IMR-90 (cell line): ENCODE data around the gene LHFPL6. TPM values are rescaled to one million over a fixed set of nuclear protein-coding genes. Genes with fewer than 3 reads are reported as not detected.

Experiments
- ATAC-seq: fragments of 200-7000 bp; cut with Tn5 transposase; 2 replicates; pipeline ENCODE4 v1.9.1; 2020; ENCODE audit warnings: low read depth, mild to moderate bottlenecking, moderate library complexity
- BruUV-seq: library from RNA; stranded (reverse); fragments of 400-500 nt; replicated peaks from 2 replicates; lab custom pipeline; 2021; lab: Mats Ljungman, UMichigan
- CTCF ChIA-PET: fragments of 300-600 bp; formaldehyde crosslinking; extraction: SDS; loops from one replicate; lab custom pipeline; 2021; ENCODE audit warnings: antibody characterized with exemption; lab: Yijun Ruan, JAX
- POLR2A ChIA-PET: fragments of 300-600 bp; sonication (Branson Sonifier 250); formaldehyde crosslinking; loops from one replicate; lab custom pipeline; 2022; ENCODE audit warnings: antibody characterized with exemption; ENCODE audit not compliant: unreplicated experiment; lab: Charles Lee
- DNase-seq: peaks from one replicate; pipeline ENCODE4 v3.0.0; 2013
- H2AFZ ChIP-seq: replicated peaks from 2 replicates; pipeline ENCODE3; 2013; ENCODE audit warnings: low read length, mild to moderate bottlenecking; ENCODE audit not compliant: poor library complexity
- H2AK5ac ChIP-seq: 2 replicates; pipeline ENCODE4 v1.6.1; 2013; ENCODE audit warnings: low read depth, low read length, inconsistent platforms
- H2AK9ac ChIP-seq: replicated peaks from 2 replicates; pipeline ENCODE3; 2013; ENCODE audit warnings: mild to moderate bottlenecking, low read depth, low read length, moderate library complexity; ENCODE audit not compliant: poor library complexity
- H2BK120ac ChIP-seq: 2 replicates; pipeline ENCODE4 v1.6.1; 2013; ENCODE audit warnings: low read depth, low read length, inconsistent platforms
- H2BK15ac ChIP-seq: 3 replicates; pipeline ENCODE4 v1.6.1; 2013; ENCODE audit warnings: low read depth, low read length, inconsistent platforms
- H2BK20ac ChIP-seq: 2 replicates; pipeline ENCODE4 v1.6.1; 2013; ENCODE audit warnings: low read depth, mild to moderate bottlenecking, inconsistent platforms, low read length, moderate library complexity
- H2BK5ac ChIP-seq: 2 replicates; pipeline ENCODE4 v1.6.1; 2013; ENCODE audit warnings: mild to moderate bottlenecking, low read depth, low read length, inconsistent platforms; ENCODE audit not compliant: poor library complexity, severe bottlenecking
- H3K14ac ChIP-seq: replicated peaks from 2 replicates; pipeline ENCODE4 v1.6.1; 2013; ENCODE audit warnings: low read depth, low read length, inconsistent platforms
- H3K18ac ChIP-seq: 2 replicates; pipeline ENCODE4 v1.6.1; 2013; ENCODE audit warnings: low read depth, low read length, control low read depth
- H3K23ac ChIP-seq: 2 replicates; pipeline ENCODE4 v1.6.1; 2013; ENCODE audit warnings: low read depth, low read length, inconsistent platforms
- H3K27ac ChIP-seq: 2 replicates; pipeline ENCODE4 v1.5.1; 2013; ENCODE audit warnings: mild to moderate bottlenecking, control low read depth, low read length; ENCODE audit not compliant: insufficient read depth
- H3K27me3 ChIP-seq: 2 replicates; pipeline ENCODE4 v1.6.1; 2013; ENCODE audit warnings: low read length; ENCODE audit not compliant: control insufficient read depth, insufficient read depth
- H3K36me3 ChIP-seq: 2 replicates; pipeline ENCODE4 v1.6.1; 2013; ENCODE audit warnings: low read length, mixed read lengths; ENCODE audit not compliant: control insufficient read depth, insufficient read depth
- H3K4ac ChIP-seq: 2 replicates; pipeline ENCODE4 v1.6.1; 2013; ENCODE audit warnings: low read depth, low read length, inconsistent platforms
- H3K4me1 ChIP-seq: 2 replicates; pipeline ENCODE4 v1.6.1; 2013; ENCODE audit warnings: low read length, mixed read lengths; ENCODE audit not compliant: control insufficient read depth, insufficient read depth
- H3K4me2 ChIP-seq: 2 replicates; pipeline ENCODE4 v1.6.1; 2013; ENCODE audit warnings: low read depth, mild to moderate bottlenecking, control low read depth, low read length, moderate library complexity
- H3K4me3 ChIP-seq: 2 replicates; pipeline ENCODE4 v1.5.1; 2013; ENCODE audit warnings: low read depth, mild to moderate bottlenecking, control low read depth, low read length, moderate library complexity; ENCODE audit not compliant: insufficient read depth
- H3K56ac ChIP-seq: 2 replicates; pipeline ENCODE4 v1.6.1; 2013; ENCODE audit warnings: low read length, inconsistent platforms; ENCODE audit not compliant: insufficient read depth; ENCODE audit errors: extremely low read depth
- H3K79me1 ChIP-seq, 2 experiments: 2 replicates each; pipeline ENCODE4 v1.6.1; 2013; ENCODE audit warnings: low read length in 2 of 2, inconsistent platforms in 1 of 2, low read depth in 1 of 2
- H3K9ac ChIP-seq: 2 replicates; pipeline ENCODE4 v1.6.1; 2013; ENCODE audit warnings: low read depth, low read length, control low read depth
- H3K9me1 ChIP-seq: 2 replicates; pipeline ENCODE4 v1.6.1; 2013; ENCODE audit warnings: low read length, inconsistent platforms; ENCODE audit not compliant: insufficient read depth
- H3K9me3 ChIP-seq: 2 replicates; pipeline ENCODE4 v1.6.1; 2013; ENCODE audit warnings: low read length; ENCODE audit not compliant: control insufficient read depth, insufficient read depth
- H4K20me1 ChIP-seq: 2 replicates; pipeline ENCODE4 v1.6.1; 2013; ENCODE audit warnings: low read length, inconsistent platforms; ENCODE audit not compliant: insufficient read depth
- H4K5ac ChIP-seq: 2 replicates; pipeline ENCODE4 v1.6.1; 2013; ENCODE audit warnings: mild to moderate bottlenecking, low read depth, low read length, control low read depth
- H4K8ac ChIP-seq, 2 experiments: 2 replicates each; pipeline ENCODE4 v1.6.1; 2013; ENCODE audit warnings: low read depth in 2 of 2, low read length in 2 of 2, control low read depth in 1 of 2, inconsistent platforms in 1 of 2
- H4K91ac ChIP-seq: 2 replicates; pipeline ENCODE4 v1.6.1; 2013; ENCODE audit warnings: low read depth, low read length, inconsistent platforms; ENCODE audit not compliant: insufficient read depth
- BHLHE40 ChIP-seq: fragments of 150-350 bp; IDR thresholded peaks from 2 replicates; pipeline ENCODE4 v1.6.1; 2016; ENCODE audit warnings: mild to moderate bottlenecking, low read depth, low read length
- CHD1 ChIP-seq: IDR thresholded peaks from 2 replicates; pipeline ENCODE4 v1.6.1; 2012; ENCODE audit warnings: low read depth, low read length, improper control_type of control experiment
- CTCF ChIP-seq: conservative IDR thresholded peaks from 2 replicates; pipeline ENCODE4 v1.5.1; 2012; ENCODE audit warnings: mild to moderate bottlenecking, low read depth, low read length, improper control_type of control experiment
- MAFK ChIP-seq: IDR thresholded peaks from 2 replicates; pipeline ENCODE4 v1.6.1; 2012; ENCODE audit warnings: low read depth, low read length, improper control_type of control experiment
- MAZ ChIP-seq: IDR thresholded peaks from 2 replicates; pipeline ENCODE4 v1.6.1; 2012; ENCODE audit warnings: low read depth, mild to moderate bottlenecking, low read length, improper control_type of control experiment, moderate library complexity, borderline replicate concordance
- MXI1 ChIP-seq: IDR thresholded peaks from 2 replicates; pipeline ENCODE4 v1.6.1; 2012; ENCODE audit warnings: low read depth, mild to moderate bottlenecking, low read length, moderate library complexity, borderline replicate concordance
- NFE2L2 ChIP-seq: fragments of 150-350 bp; IDR thresholded peaks from 2 replicates; pipeline ENCODE4 v1.6.1; 2016; ENCODE audit warnings: low read depth, mild to moderate bottlenecking, low read length
- RAD21 ChIP-seq: IDR thresholded peaks from 2 replicates; pipeline ENCODE4 v1.6.1; 2012; ENCODE audit warnings: low read length, improper control_type of control experiment
- RCOR1 ChIP-seq: IDR thresholded peaks from 2 replicates; pipeline ENCODE4 v1.6.1; 2012; ENCODE audit warnings: mild to moderate bottlenecking, low read length, improper control_type of control experiment; ENCODE audit not compliant: insufficient replicate concordance
- SMC3 ChIP-seq: fragments of 150-350 bp; IDR thresholded peaks from 2 replicates; pipeline ENCODE4 v1.6.1; 2016; ENCODE audit warnings: low read depth, mild to moderate bottlenecking, antibody characterized with exemption, low read length, moderate library complexity
- dilution Hi-C: fragments of 300-500 bp; cut with HindIII; formaldehyde crosslinking; loops from one replicate; pipeline ENCODE4 v1.14.3; 2018; ENCODE audit warnings: low sequenced_read_pairs; ENCODE audit not compliant: unreplicated experiment
- in situ Hi-C: fragments of 300-500 bp; cut with MboI; formaldehyde crosslinking; loops from 3 replicates; pipeline ENCODE4 v1.14.3; 2019; ENCODE audit warnings: low sequenced_read_pairs, inconsistent platforms, mixed read lengths
- intact Hi-C: fragments of 100-400 bp; cut with micrococcal nuclease; formaldehyde crosslinking; loops from 2 replicates; pipeline ENCODE4 v1.10.0; 2022
- polyA plus RNA-seq, 3 experiments: library from polyadenylated mRNA; depleted of rRNA; stranded (reverse); fragments of >200 nt; gene quantifications; 2 replicates each; pipeline ENCODE4 v1.2.3, GENCODE V29; 2012; ENCODE audit warnings: low replicate concordance in 1 of 3
- total RNA-seq: library from RNA; depleted of rRNA; stranded (reverse); fragments of >200 nt; gene quantifications from 2 replicates; pipeline ENCODE4 v1.2.3, GENCODE V29; 2012
- TF ChIP-seq, protein P1 (sequence below): fragments of 150-350 bp; IDR thresholded peaks from 2 replicates; pipeline ENCODE4 v1.6.1; 2017; ENCODE audit warnings: mild to moderate bottlenecking, antibody characterized with exemption, low read length, low read depth

The LHFPL6 gene
- total and polyA plus RNA-seq, 2 of the 4 experiments (the other 2 are of a cell fraction): 24.7 to 36.1 TPM

DNA sequence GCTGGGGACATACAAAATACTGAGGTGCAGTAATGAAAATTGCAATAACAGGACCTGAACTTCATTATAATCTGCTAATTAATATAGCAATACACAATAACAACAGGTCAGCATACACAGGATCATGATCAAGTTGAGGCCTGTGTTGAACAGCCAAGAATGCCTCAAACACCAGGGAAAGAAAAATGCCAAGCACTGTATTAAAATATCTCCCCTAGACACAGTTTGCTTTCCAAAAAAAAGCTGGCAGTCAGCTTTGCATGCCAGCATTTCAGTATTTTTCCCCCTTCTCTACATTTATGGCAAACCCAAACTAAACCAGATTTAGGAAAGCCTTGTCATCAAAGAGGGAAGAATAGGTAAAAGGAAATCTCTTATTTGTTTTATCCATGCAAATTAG, 226.9 kb downstream of the LHFPL6 start:
- Histone ChIP-seq H4K91ac (no peak overlapping the region), H4K20me1 (0 out of 2 replicates have a peak, but pooled peaks cover 4% of the 10 kb centered on the region), H3K27me3 (no peaks in the 10 kb centered on the region), H2AK5ac (no peak overlapping the region), H3K27ac (no peak overlapping the region), H4K8ac (no peak overlapping the region), H3K9me3 (no peaks in the 10 kb centered on the region), H2AFZ (no peak overlapping the region), H3K14ac (no peak overlapping the region), H3K4me1 (no peaks in the 10 kb centered on the region), H3K18ac (no peak overlapping the region), H4K5ac (no peak overlapping the region), H3K56ac (no peak overlapping the region), H3K23ac (no peak overlapping the region), H3K4me2 (no peak overlapping the region), H2BK20ac (no peak overlapping the region), H3K9me1 (peaks cover 3% of the 10 kb centered on the region; the same call in 1 of the 2 replicates), H2BK15ac (no peak overlapping the region), H3K36me3 (no peaks in the 10 kb centered on the region), H3K4me3 (no peak overlapping the region), H2BK120ac (no peak overlapping the region), H3K9ac (no peak overlapping the region), H3K4ac (no peak overlapping the region), H3K79me1 (peaks cover 10 to 17% of the 10 kb centered on the region in 2 experiments; a peak in 3 of 4 replicates), H2BK5ac (no peak overlapping the region), H2AK9ac (no peak overlapping the region)
- in situ Hi-C loops (no loop called here), dilution Hi-C loops (no loop called here), intact Hi-C loops (no loop called here)
- CTCF ChIA-PET: no interaction called here
- no TSS peak for BruUV-seq
- DNase-seq: no peak
- POLR2A ChIA-PET: no interaction called here
- ATAC-seq: no peak
- TF ChIP-seq MAFK: no peak
- TF ChIP-seq RCOR1: no peak
- no peak for TF ChIP-seq NFE2L2
- no peak for TF ChIP-seq CTCF
- TF ChIP-seq SMC3: no peak
- TF ChIP-seq MAZ: no peak
- no peak for TF ChIP-seq MXI1
- no peak for TF ChIP-seq BHLHE40
- TF ChIP-seq, protein P1, sequence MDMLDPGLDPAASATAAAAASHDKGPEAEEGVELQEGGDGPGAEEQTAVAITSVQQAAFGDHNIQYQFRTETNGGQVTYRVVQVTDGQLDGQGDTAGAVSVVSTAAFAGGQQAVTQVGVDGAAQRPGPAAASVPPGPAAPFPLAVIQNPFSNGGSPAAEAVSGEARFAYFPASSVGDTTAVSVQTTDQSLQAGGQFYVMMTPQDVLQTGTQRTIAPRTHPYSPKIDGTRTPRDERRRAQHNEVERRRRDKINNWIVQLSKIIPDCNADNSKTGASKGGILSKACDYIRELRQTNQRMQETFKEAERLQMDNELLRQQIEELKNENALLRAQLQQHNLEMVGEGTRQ: no peak
- TF ChIP-seq CHD1: no peak
- TF ChIP-seq RAD21: no peak
